Measurements from ENCODE around the gene SSBP3. TPM values are rescaled to one million over a fixed set of nuclear protein-coding genes. Genes with fewer than 3 reads are reported as not detected.
A peak's percentile ranks its signal among the peaks of the same experiment; 100 is the strongest.
"Not testable (repeated sequence)": the region's sequence is repeated elsewhere in the genome, so short reads cannot be mapped to it uniquely, and the experiment has no call there.

The SSBP3 gene
- total RNA-seq, 1 experiment from 2014 or later: 71.2 TPM

DNA sequence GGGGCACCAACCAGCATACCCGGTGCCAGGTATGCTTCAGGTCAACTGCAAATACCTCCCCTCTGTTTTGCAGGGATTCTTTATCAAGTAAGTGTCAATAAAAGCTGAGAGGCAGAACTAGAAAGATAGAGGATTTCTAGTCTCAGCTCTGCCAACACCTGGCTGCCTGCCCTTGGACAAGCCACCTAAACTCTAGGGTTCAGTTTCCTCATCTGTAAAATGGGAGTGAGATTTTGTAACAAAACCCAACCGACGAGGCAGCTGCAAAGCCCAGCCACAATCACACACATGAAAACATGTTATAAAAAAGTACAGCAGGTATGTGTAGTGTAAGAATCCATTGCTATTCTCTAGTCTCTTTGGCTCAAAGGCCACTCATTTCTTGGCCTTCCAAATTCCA, 8.2 kb downstream of the SSBP3 start:
- no peak for DNase-seq (ENCODE audit: low spot score)
- in situ Hi-C loops (cut with HindIII; ENCODE audit: low sequenced_read_pairs): no loop called here

DNA sequence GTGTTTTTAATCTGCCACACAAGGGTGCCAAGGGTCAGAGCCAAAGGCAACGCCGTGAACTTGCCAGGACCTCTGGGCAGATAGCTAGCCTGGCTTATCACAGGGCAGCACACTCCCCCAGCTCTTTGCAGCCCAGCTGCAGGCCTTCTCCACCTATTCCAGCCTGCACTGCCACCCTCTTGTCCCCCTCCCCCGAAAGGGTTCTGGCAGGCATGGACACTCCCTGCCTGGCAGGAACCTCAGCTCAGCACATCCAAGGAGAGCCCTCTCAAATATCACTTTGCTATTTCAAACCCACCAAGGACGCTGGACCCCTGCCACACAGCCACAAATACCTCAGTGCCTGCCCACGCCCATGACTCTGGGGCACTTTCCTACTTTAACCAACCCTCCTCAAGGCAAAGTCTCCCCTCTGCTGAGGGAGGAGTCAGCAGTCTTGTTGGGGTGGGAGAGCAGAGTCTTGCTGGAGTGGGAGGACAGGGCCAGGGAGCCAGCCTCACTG, 9.1 kb downstream of the SSBP3 start:
- in situ Hi-C loops (cut with HindIII; ENCODE audit: low sequenced_read_pairs): no loop called here
- DNase-seq (ENCODE audit: low spot score): no peak

DNA sequence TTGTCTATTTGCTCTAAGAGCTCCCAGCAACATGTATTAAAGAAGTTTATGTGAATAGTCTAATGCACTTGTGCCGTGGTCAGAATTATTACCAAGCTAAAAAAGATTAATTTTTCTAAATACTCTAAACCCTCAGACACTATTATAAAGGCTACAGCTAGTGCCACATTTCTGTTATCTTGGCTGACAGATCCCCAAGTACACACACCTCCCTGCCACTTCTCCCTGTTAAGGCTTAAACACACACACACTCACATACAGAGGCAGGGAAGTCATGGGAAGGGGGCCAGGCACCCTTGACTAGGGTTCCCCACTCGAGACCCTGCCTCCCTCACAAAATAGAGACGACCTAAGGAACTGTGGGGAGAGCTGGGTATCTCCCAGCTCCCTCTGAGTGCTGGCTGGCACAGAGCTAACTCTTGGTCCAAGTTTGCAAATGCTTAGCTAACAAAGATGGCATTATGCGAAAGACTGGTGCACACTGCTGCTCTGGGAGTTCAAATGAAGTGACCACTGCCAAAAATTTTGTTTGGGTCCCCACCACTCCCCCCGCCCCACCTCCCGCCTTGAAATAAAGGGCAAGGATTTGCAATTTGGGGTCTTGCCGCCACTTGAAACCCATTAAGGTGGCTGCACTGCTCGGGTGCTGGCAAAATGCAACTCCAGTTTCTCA, 9.8 kb downstream of the SSBP3 start:
- in situ Hi-C loops (cut with HindIII; ENCODE audit: low sequenced_read_pairs): no loop called here
- DNase-seq (ENCODE audit: low spot score): peak; percentile 26

DNA sequence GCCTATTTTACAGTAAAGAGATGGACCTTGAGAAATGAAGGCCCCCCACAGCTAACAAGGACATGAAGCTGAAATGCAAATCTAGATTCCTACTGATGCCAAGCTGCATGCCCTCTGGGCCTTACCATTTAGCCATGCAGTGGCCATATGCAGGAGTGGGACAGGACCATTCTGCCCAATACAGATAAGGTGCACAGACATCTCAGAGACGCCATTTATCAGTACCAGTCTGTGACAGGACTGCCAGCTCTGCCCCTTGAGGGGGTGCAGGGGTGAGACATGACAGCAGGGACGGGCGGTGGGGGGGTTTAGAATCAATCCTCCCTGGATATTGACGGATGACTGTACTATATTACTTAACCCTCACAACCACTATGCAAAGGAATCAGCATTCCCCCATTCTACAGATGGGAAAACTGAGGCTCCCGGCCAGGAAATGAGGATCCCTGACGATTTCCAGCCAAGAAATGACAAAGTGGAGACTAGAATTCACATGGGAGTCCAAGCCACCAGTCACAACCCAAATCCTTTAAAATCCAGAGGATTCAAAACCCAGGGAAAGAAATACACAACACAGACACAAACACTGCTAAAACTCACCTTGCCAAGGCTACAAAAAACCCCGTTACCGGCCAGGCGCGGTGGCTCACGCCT, 10.8 kb downstream of the SSBP3 start:
- in situ Hi-C loops (cut with HindIII; ENCODE audit: low sequenced_read_pairs): no loop called here

DNA sequence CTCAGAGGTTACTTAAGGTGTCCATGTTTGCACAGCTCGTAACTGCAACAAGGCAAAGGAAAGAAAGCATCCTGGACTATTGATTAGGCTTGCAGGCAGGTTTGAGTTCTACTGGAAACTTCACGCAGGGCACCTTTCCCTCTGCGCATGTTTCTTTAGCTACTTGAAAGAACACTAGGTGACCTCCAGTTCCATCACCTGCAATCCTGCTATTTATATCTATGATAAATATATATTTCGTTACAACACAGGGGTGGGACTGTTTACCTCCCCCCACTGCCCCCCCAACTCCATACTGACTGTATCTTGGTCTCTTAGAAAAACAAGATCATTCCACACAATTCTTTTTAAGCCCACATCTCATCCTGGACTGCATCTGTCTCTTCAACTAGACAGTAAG, 12.1 kb downstream of the SSBP3 start:
- in situ Hi-C loops (cut with HindIII; ENCODE audit: low sequenced_read_pairs): no loop called here

More for the DNA sequence above, 10.8 kb downstream of the SSBP3 start:
- DNase-seq (ENCODE audit: low spot score): no peak

DNA sequence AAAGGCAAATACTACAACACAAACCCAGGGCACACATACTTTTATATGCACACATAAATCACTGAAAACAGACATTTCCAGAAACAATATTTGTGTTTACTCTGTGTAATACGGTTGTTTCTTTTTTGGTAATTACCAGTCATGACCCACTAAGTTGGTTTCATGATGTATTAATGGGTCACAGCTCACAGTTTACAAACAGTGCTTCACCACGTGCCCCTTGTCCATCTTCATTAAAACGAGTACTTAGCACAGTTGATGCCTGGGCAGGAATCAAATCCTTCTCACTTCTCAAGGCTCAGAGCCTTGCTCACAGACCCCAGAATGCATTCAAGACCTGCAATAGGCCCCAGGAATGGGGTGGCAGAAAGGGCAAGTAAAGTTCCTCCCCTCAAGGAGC, 13.8 kb downstream of the SSBP3 start:
- in situ Hi-C loops (cut with HindIII; ENCODE audit: low sequenced_read_pairs): no loop called here
- DNase-seq (ENCODE audit: low spot score): no peak

More for the DNA sequence above, 12.1 kb downstream of the SSBP3 start:
- DNase-seq (ENCODE audit: low spot score): no peak

DNA sequence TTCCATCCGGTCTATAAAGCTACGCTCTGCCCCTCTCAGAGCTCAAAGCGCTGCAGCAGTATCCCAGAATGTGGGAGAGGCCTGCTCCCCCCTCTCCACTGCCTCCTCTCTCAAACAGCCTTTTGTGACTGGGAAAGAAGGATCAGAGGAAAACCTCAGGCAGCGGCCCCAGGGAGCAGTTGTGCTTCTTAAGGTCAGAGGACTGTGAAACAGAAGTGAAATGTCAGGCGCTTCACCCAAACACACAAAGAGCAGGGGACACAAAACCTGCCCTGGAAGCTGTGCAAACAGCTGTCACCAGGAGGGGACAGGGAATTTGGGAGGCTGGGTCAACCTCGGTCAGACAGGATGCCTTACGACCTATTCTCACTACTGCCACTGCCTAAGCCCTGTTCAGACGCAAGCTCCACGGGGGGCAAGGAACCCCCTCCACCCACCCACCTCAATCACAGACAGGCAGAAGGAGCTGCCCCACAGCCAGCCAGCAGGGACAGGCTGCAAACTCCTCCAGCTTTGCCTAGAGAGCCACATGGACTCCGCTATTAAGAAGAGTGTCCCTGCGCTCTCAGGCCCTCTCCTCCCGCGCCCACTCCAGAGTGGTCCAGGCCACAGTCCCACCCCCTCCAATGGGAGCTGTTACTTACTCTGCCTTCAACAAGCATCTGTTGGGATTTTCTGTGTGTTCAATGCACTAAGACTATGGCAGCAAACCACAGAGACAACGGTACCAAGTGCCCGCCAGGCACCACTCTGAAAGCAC, 14.6 kb downstream of the SSBP3 start:
- in situ Hi-C loops (cut with HindIII; ENCODE audit: low sequenced_read_pairs): no loop called here
- DNase-seq (ENCODE audit: low spot score): no peak

DNA sequence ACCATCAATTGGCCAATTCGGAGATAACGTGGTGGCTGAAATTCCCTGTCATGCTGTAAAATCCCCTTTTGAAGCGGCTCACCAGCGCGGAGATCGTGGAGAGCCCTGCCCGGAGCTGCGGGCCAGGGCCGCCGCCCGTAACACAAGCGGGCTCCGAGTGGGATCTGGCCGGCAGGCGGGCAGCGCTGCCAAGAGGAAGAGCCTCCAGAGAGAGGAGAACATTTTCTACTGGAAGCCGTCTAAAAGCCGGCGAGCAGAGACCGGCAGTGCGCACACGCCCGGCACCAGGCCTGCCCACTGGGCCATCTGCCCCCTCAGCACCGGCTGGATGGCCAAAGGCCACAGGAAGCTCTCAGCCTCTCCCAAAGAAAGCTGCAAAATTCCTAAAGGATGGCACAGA, 15.5 kb downstream of the SSBP3 start:
- DNase-seq (ENCODE audit: low spot score): peak; percentile 87
- in situ Hi-C loops (cut with HindIII; ENCODE audit: low sequenced_read_pairs): no loop called here

DNA sequence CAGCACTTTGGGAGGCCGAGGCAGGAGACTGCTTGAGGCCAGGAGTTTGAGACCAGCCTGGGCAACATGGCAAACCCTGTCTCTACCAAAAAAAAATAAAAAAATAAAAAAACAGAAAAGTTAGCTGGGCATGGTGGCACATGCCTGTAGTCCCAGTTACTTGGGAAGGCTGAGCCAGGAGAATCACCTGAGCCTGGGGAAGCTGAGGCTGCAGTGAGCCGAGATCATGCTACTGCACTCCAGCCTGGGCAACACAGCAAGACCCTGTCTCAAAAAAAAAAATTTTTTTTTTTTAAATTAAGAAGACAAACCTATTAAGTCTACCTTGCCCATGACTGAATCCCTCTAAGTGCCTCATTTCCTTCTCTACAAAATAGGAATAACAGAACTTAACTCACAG, 16.6 kb downstream of the SSBP3 start:
- in situ Hi-C loops (cut with HindIII; ENCODE audit: low sequenced_read_pairs); DNase-seq (ENCODE audit: low spot score): not testable (repeated sequence)

DNA sequence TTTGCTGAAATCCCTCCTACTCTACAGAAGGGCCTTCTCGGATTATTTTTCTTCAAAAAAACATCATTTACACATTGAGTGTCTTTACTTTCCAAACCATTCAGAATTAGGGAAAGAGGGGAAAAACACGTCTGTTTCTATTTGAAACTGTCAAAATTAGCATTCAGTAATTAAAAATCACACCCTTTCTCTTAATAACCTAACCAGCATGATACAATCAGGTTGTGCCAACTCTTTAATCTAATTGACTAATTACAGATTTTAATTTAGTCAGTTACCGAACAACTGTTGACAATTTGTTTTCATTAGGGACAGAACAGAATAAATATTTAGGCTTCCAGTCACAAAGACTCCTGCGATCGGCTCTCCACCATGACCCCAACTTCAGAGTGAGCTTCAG, 18.8 kb downstream of the SSBP3 start:
- DNase-seq (ENCODE audit: low spot score): no peak
- in situ Hi-C loops (cut with HindIII; ENCODE audit: low sequenced_read_pairs): no loop called here

DNA sequence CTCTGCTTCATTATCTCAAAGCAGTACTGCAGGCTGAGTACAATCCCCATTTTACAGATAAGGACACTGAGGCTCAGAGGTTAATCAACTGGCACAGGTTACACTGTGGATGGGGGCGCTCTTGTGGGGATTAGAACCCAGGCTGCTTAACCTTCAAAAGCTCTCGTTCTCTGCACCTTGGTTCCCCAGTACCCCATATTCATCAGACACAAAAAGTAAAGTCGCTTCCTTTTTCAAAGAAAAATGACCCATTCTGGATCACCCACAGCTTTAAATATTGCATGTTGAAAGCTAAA, 20.5 kb downstream of the SSBP3 start:
- in situ Hi-C loops (cut with HindIII; ENCODE audit: low sequenced_read_pairs): no loop called here
- no peak for DNase-seq (ENCODE audit: low spot score)

DNA sequence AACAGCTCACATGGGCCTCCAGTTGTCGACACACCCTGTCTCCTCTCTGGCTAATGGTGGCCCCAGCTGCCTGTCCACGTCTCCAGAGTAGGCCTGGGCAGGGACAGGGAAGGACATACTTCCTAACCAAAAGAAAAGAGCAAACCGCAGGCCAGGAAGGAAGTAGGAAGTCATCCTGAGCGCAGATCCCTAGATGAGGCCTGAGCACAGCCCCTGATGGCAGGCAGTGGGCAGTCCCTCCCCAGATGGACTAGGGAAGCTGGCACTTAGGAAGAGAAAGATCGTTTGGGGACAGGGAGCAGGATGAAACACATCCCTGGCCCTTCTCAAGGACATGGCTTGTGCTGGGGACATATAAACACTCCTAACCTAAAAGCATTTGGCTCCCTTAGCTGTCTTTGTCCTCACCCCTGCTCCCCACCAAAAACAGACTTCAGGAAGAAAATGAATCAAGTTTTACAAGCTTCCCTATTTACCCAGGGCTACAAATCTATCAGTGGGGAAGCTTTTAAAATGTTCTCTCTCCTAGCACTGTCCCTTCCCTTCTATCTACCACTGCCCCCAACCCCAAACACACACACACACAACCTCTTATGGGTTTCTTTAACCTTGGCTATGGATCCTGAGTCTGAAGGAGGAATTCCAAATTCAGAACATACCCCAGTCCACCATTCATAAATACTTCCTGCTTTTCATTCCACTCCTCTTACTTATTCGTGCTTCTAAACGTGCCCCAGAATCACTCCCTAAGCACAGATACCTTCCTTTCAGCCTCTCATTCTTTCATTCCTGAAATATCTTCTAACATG, 21.1 kb downstream of the SSBP3 start:
- in situ Hi-C loops (cut with HindIII; ENCODE audit: low sequenced_read_pairs): no loop called here
- DNase-seq (ENCODE audit: low spot score): no peak

DNA sequence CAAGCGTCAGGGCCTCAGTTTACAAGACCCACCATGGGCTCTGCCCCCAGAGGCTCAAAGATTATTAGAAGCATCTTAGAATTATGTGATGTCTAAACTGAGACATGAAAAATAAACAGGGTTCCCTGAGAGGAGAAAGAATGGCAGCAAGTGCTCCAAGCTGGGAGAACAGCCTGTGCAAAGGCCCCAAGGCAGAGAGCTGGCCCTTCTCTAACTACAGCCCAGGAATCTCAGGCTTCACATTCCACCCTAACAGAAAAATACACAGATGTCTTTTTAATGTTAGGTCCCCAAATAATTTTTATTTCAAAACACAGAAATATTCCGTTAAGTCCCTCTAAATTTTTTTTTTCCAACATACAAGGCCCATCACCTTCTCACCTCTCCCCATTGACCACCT, 21.7 kb downstream of the SSBP3 start:
- in situ Hi-C loops (cut with HindIII; ENCODE audit: low sequenced_read_pairs): no loop called here
- DNase-seq (ENCODE audit: low spot score): no peak

DNA sequence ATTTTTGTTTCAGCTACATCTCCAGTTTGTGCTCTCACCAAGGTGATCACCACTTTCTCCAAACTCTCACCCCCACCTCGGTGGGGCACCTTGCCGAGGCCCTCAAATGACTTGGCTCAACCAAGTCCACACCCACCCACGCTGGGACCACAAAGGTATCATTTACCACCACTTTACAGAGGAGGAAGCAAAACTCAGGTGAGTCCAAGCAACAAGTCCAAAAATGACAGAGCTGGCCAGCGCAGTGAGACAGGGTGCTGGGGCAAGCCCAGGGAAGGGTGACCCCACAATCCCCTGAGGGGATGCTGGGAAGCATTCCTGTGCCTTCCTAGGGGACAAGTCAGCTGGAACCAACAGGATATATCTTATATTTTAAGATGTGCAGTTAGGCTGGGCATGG, 24.7 kb downstream of the SSBP3 start:
- no peak for DNase-seq (ENCODE audit: low spot score)
- in situ Hi-C loops (cut with HindIII; ENCODE audit: low sequenced_read_pairs): no loop called here

DNA sequence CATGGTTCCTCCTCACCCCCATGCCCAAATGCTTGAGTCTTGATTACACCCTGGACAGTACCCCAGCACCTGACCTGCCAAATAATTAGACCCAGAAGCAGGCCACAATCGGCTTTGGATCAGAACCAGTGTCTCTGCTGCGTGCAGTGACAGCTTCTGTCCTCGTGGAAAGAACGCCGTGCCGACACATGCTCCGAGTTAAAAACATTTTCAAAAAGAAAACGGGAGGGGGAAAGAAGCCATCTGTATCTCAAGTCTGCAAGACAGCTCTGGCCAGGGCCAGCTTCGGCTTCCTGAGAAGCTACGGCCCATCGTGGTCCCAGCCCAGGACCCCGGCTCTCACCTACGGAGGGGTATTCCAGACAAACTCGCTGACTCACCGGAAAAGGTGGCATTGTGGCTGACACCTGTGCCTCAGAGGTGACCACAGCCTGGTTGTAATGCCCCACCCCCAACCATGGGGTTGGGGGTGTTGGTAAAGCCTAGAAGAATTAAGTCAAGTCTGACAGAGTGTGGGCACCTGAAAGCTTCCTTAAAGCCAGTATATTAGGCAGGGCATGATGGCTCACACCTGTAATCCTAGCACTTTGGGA, 25.8 kb downstream of the SSBP3 start:
- in situ Hi-C loops (cut with HindIII; ENCODE audit: low sequenced_read_pairs): no loop called here

DNA sequence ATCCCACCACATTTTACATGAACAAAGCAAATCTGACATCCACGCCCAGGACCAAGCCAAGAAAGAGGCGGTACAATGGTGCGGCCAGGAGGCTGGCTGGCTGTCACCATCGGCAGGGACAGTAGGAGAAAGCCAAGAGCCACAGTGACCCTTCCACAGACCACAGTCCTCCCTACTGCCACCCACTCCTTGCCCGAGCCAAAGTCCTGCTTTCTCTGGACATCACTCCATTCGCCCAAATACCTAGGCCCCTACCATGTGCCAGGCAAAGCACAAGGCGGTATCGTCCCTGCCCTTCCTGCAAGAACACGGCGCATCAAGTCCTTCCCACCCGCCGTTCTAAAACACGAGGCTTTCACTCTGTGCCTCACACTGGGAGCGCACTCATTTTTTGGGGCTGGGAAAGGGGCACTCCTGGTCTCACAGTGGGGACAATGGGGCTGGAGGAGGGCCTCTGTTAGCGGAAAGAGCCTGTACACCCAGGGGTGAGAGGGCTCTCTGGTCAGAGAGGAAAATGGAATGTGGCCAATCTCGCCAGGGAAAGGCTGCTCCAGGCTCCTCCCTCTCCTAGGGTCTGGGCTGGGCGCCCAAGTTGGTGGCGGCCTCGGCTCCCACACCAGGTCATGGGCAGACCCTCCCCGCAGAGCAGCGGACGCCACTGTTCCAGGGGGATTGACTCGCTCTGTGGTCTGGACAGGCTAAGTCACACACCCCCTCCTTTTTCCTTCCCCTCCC, 26.5 kb downstream of the SSBP3 start:
- in situ Hi-C loops (cut with HindIII; ENCODE audit: low sequenced_read_pairs): no loop called here
- peak; percentile 69 for DNase-seq (ENCODE audit: low spot score)

More for the DNA sequence above, 25.8 kb downstream of the SSBP3 start:
- peak; percentile 80 for DNase-seq (ENCODE audit: low spot score)

DNA sequence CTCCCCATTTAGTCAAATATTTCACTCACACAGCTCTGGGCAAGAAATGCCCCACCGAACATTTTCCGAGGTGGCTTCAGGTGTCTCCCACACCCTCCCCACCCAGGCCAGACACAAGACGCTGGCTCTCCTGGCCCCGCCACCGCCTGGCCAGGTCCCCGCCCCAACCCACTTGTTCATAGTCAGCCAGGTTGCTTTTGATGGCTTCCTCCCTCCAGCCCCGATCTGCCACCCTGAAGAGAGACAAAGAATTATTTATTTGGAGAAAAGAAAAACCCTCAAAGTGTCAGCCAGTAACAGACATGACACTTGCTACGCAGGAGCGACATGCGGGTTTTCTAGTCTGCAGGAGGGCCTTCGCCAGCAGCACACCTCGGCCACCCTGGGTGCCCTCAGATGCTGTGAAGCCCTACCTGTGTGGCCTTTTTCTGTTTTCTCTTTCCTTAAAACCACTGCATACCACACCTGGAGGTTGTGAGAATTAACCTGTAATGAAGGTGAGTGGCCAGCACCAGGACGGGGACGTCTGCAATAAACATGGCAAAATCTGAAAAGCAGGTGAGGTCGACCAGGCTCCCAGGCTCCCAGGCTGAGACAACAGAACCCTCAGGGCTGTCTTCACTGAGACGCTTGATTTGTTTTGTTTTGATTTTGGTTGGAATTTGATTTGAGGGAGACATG, 27.2 kb downstream of the SSBP3 start:
- in situ Hi-C loops (cut with HindIII; ENCODE audit: low sequenced_read_pairs): no loop called here
- no peak for DNase-seq (ENCODE audit: low spot score)

Measured in G401 (cell line).